ENCODE results near the gene PLA2R1. TPM values are rescaled to one million over a fixed set of nuclear protein-coding genes. Genes with fewer than 3 reads are reported as not detected.

Gene PLA2R1
- 10 to 100 TPM in 3 of 8 experiments, 1 to 10 TPM in 1, under 1 TPM in 4; 0.05 to 31.2 (median 3.2) TPM for total RNA-seq

- in situ Hi-C loops (cut with MboI; ENCODE audit: low pct_unique_long_range_greater_than_20kb in 2 of 9, low sequenced_read_pairs in 9 of 9, unreplicated experiment in 9 of 9), result no loop called here
- peak; percentile 67 to 88 (median 82) for ATAC-seq (replicated peaks in 6 of 8)
- Histone ChIP-seq H3K4me1 (replicated peaks in 1 of 2) (peaks cover 0 to 12% of the 10 kb centered on the region in 2 donors), H3K4me3 (peak within 1 kb of the TSS; percentile 29 to 47 (median 35)), H3K27ac (no peak within 1 kb of the TSS)
- 0 to 13% (median 12%) methylated on average over 2 to 11 of the region's 52 CpGs; no CpG with 5 or more reads in 6 of the 10 experiments for WGBS, 10 experiments
Observed at GRCh38 chr2:160062292-160063005, at the start of gene PLA2R1. Gene PLA2R1 (minus strand): TSS chr2:160062615. CDS start chr2:160062403, 212 bp downstream.

- H3K4me1 ChIP-seq (replicated peaks in 1 of 2), result peaks cover 0 to 3% of the 10 kb centered on the region in 2 donors
- ATAC-seq (replicated peaks in 6 of 8), result peak in 4 of 8 experiments; percentile 24 to 56 (median 34)
- 46 to 88% (median 73%) methylated on average over 3 to 7 of the region's 7 CpGs; no CpG with 5 or more reads in 1 of the 10 experiments for WGBS, 10 experiments
- no peak overlapping the region for H3K4me3 ChIP-seq
- H3K27ac ChIP-seq, result no peak overlapping the region
- in situ Hi-C loops (cut with MboI; ENCODE audit: low pct_unique_long_range_greater_than_20kb in 2 of 9, low sequenced_read_pairs in 9 of 9, unreplicated experiment in 9 of 9), result no loop called here
Observed at GRCh38 chr2:160110674-160111239, 48.3 kb upstream of the PLA2R1 start.

- H3K27ac ChIP-seq, result no peak overlapping the region
- peak; percentile 51 to 94 (median 78) for ATAC-seq (replicated peaks in 6 of 8)
- H3K4me1 ChIP-seq (replicated peaks in 1 of 2), result peaks cover 0 to 3% of the 10 kb centered on the region in 2 donors
- in situ Hi-C loops (cut with MboI; ENCODE audit: low pct_unique_long_range_greater_than_20kb in 2 of 9, low sequenced_read_pairs in 9 of 9, unreplicated experiment in 9 of 9), result no loop called here
- no peak overlapping the region for H3K4me3 ChIP-seq
- 0 to 43% (median 21%) methylated on average over 2 to 7 of the region's 8 CpGs for WGBS, 10 experiments
Observed at GRCh38 chr2:160109939-160110673, 47.7 kb upstream of the PLA2R1 start.

- no peak overlapping the region for H3K27ac ChIP-seq
- WGBS, 10 experiments, result 20 to 100% (median 86%) methylated on average over 1 to 3 of the region's 3 CpGs; no CpG with 5 or more reads in 1 of the 10 experiments
- in situ Hi-C loops (cut with MboI; ENCODE audit: low pct_unique_long_range_greater_than_20kb in 2 of 9, low sequenced_read_pairs in 9 of 9, unreplicated experiment in 9 of 9), result no loop called here
- ATAC-seq (replicated peaks in 6 of 8), result peak in 1 of 8 experiments; percentile 32
- H3K4me1 ChIP-seq (replicated peaks in 1 of 2), result peaks cover 0 to 2% of the 10 kb centered on the region in 2 donors
- no peak overlapping the region for H3K4me3 ChIP-seq
Observed at GRCh38 chr2:160109243-160109642, 46.8 kb upstream of the PLA2R1 start.

- H3K4me1 ChIP-seq (replicated peaks in 1 of 2), result no peaks in the 10 kb centered on the region
- H3K27ac ChIP-seq, result no peak overlapping the region
- no peak overlapping the region for H3K4me3 ChIP-seq
- WGBS, 10 experiments, result 20 to 57% (median 42%) methylated on average over 1 to 2 of the region's 2 CpGs; no CpG with 5 or more reads in 4 of the 10 experiments
- in situ Hi-C loops (cut with MboI; ENCODE audit: low pct_unique_long_range_greater_than_20kb in 2 of 9, low sequenced_read_pairs in 9 of 9, unreplicated experiment in 9 of 9), result no loop called here
- ATAC-seq (replicated peaks in 6 of 8), result no peak
Observed at GRCh38 chr2:160108646-160109045, 46.2 kb upstream of the PLA2R1 start.

- no peak overlapping the region for H3K4me3 ChIP-seq
- in situ Hi-C loops (cut with MboI; ENCODE audit: low pct_unique_long_range_greater_than_20kb in 2 of 9, low sequenced_read_pairs in 9 of 9, unreplicated experiment in 9 of 9), result no loop called here
- H3K27ac ChIP-seq, result no peak overlapping the region
- H3K4me1 ChIP-seq (replicated peaks in 1 of 2), result no peaks in the 10 kb centered on the region
- 71 to 100% (median 100%) methylated on average over 1 of the region's 1 CpG; no CpG with 5 or more reads in 2 of the 10 experiments for WGBS, 10 experiments
- ATAC-seq (replicated peaks in 6 of 8), result no peak
Observed at GRCh38 chr2:160105366-160105765, 43.0 kb upstream of the PLA2R1 start.

- no peaks in the 10 kb centered on the region for H3K4me1 ChIP-seq (replicated peaks in 1 of 2)
- in situ Hi-C loops (cut with MboI; ENCODE audit: low pct_unique_long_range_greater_than_20kb in 2 of 9, low sequenced_read_pairs in 9 of 9, unreplicated experiment in 9 of 9), result no loop called here
- WGBS, 10 experiments, result 76 to 100% (median 93%) methylated on average over 1 to 2 of the region's 2 CpGs; no CpG with 5 or more reads in 4 of the 10 experiments
- no peak for ATAC-seq (replicated peaks in 6 of 8)
- no peak overlapping the region for H3K27ac ChIP-seq
- H3K4me3 ChIP-seq, result no peak overlapping the region
Observed at GRCh38 chr2:160104115-160104514, 41.7 kb upstream of the PLA2R1 start.

GRCh38 chr2:160097326-160097725 lies 34.9 kb upstream of the PLA2R1 start:
- in situ Hi-C loops (cut with MboI; ENCODE audit: low pct_unique_long_range_greater_than_20kb in 2 of 9, low sequenced_read_pairs in 9 of 9, unreplicated experiment in 9 of 9), result loop anchor here in 1 of 9 experiments (25.0 kb wide), 1 partner anchor 890 kb away; no protein-coding TSS in a partner anchor
- 100% methylated on average over 1 of the region's 1 CpG; no CpG with 5 or more reads in 7 of the 10 experiments for WGBS, 10 experiments
- H3K4me3 ChIP-seq, result no peak overlapping the region
- no peaks in the 10 kb centered on the region for H3K4me1 ChIP-seq (replicated peaks in 1 of 2)
- no peak overlapping the region for H3K27ac ChIP-seq
- no peak for ATAC-seq (replicated peaks in 6 of 8)

- 76 to 97% (median 84%) methylated on average over 3 to 4 of the region's 4 CpGs; no CpG with 5 or more reads in 1 of the 10 experiments for WGBS, 10 experiments
- in situ Hi-C loops (cut with MboI; ENCODE audit: low pct_unique_long_range_greater_than_20kb in 2 of 9, low sequenced_read_pairs in 9 of 9, unreplicated experiment in 9 of 9), result loop anchor here in 1 of 9 experiments (25.0 kb wide), 1 partner anchor 891 kb away; no protein-coding TSS in a partner anchor
Observed at GRCh38 chr2:160096409-160096808, 34.0 kb upstream of the PLA2R1 start.

GRCh38 chr2:160092445-160092844 lies 30.0 kb upstream of the PLA2R1 start:
- no peaks in the 10 kb centered on the region for H3K4me1 ChIP-seq (replicated peaks in 1 of 2)
- 37 to 83% (median 72%) methylated on average over 1 to 3 of the region's 4 CpGs; no CpG with 5 or more reads in 5 of the 10 experiments for WGBS, 10 experiments
- in situ Hi-C loops (cut with MboI; ENCODE audit: low pct_unique_long_range_greater_than_20kb in 2 of 9, low sequenced_read_pairs in 9 of 9, unreplicated experiment in 9 of 9), result loop anchor here in 1 of 9 experiments (25.0 kb wide), 1 partner anchor 895 kb away; no protein-coding TSS in a partner anchor
- no peak overlapping the region for H3K27ac ChIP-seq
- no peak overlapping the region for H3K4me3 ChIP-seq
- no peak for ATAC-seq (replicated peaks in 6 of 8)

More at GRCh38 chr2:160096409-160096808, 34.0 kb upstream of the PLA2R1 start:
- Histone ChIP-seq H3K4me3 (no peak overlapping the region), H3K4me1 (replicated peaks in 1 of 2) (no peaks in the 10 kb centered on the region), H3K27ac (no peak overlapping the region)
- ATAC-seq (replicated peaks in 6 of 8), result no peak

GRCh38 chr2:160091381-160091780 lies 29.0 kb upstream of the PLA2R1 start:
- in situ Hi-C loops (cut with MboI; ENCODE audit: low pct_unique_long_range_greater_than_20kb in 2 of 9, low sequenced_read_pairs in 9 of 9, unreplicated experiment in 9 of 9), result loop anchor here in 1 of 9 experiments (25.0 kb wide), 1 partner anchor 896 kb away; no protein-coding TSS in a partner anchor
- H3K4me1 ChIP-seq (replicated peaks in 1 of 2), result no peaks in the 10 kb centered on the region
- no peak overlapping the region for H3K27ac ChIP-seq
- ATAC-seq (replicated peaks in 6 of 8), result peak in 2 of 8 experiments; percentile 37 to 65
- no peak overlapping the region for H3K4me3 ChIP-seq

- in situ Hi-C loops (cut with MboI; ENCODE audit: low pct_unique_long_range_greater_than_20kb in 2 of 9, low sequenced_read_pairs in 9 of 9, unreplicated experiment in 9 of 9), result loop anchor here in 1 of 9 experiments (25.0 kb wide), 1 partner anchor 899 kb away; no protein-coding TSS in a partner anchor
- no peaks in the 10 kb centered on the region for H3K4me1 ChIP-seq (replicated peaks in 1 of 2)
- H3K27ac ChIP-seq, result no peak overlapping the region
- WGBS, 10 experiments, result 20 to 83% (median 63%) methylated on average over 1 to 3 of the region's 4 CpGs; no CpG with 5 or more reads in 5 of the 10 experiments
- ATAC-seq (replicated peaks in 6 of 8), result peak in 3 of 8 experiments; percentile 23 to 76 (median 42)
- H3K4me3 ChIP-seq, result no peak overlapping the region
Observed at GRCh38 chr2:160087854-160088745, 25.7 kb upstream of the PLA2R1 start.
